Vagina (tissue), 2 donors: ENCODE results near the gene PHIP.

Source experiments
- CTCF ChIP-seq, 3 experiments: fragments of 450-650 bp in 2 of 3; fragments of 200-600 bp in 1 of 3; sonication (generic) in 1 of 3; IDR thresholded peaks; one replicate each; pipeline ENCODE4 v1.5.1; 2017 to 2019; ENCODE audit warnings: antibody characterized with exemption in 3 of 3, mild to moderate bottlenecking in 2 of 3, moderate library complexity in 2 of 3
- POLR2AphosphoS5 ChIP-seq, 2 donors: sonication (generic); formaldehyde crosslinking; IDR thresholded peaks; one replicate each; pipeline ENCODE4 v1.9.0; 2017; ENCODE audit warnings: antibody characterized with exemption in 2 of 2, mild to moderate bottlenecking in 2 of 2, low read depth in 1 of 2; ENCODE audit not compliant: insufficient read depth in 1 of 2

GRCh38 chr6:79119217-79119616 lies 41.2 kb upstream of the PHIP start:
- no peak for TF ChIP-seq CTCF (IDR thresholded peaks at IDR 0.05)
- TF ChIP-seq POLR2AphosphoS5 (IDR thresholded peaks at IDR 0.05; ENCODE audit: insufficient read depth in 1 of 2, low read depth in 1 of 2) = no peak
